GM21390 (cell line): ENCODE measurements around the gene TTC31.
"Not testable (repeated sequence)": the region's sequence is repeated elsewhere in the genome, so short reads cannot be mapped to it uniquely, and the experiment has no call there.

Source experiments
- ATAC-seq: cut with Tn5 transposase; IDR thresholded peaks from one replicate; pipeline ENCODE4 v1.9.1; 2021; ENCODE audit not compliant: unreplicated experiment

TTC31 gene

DNA sequence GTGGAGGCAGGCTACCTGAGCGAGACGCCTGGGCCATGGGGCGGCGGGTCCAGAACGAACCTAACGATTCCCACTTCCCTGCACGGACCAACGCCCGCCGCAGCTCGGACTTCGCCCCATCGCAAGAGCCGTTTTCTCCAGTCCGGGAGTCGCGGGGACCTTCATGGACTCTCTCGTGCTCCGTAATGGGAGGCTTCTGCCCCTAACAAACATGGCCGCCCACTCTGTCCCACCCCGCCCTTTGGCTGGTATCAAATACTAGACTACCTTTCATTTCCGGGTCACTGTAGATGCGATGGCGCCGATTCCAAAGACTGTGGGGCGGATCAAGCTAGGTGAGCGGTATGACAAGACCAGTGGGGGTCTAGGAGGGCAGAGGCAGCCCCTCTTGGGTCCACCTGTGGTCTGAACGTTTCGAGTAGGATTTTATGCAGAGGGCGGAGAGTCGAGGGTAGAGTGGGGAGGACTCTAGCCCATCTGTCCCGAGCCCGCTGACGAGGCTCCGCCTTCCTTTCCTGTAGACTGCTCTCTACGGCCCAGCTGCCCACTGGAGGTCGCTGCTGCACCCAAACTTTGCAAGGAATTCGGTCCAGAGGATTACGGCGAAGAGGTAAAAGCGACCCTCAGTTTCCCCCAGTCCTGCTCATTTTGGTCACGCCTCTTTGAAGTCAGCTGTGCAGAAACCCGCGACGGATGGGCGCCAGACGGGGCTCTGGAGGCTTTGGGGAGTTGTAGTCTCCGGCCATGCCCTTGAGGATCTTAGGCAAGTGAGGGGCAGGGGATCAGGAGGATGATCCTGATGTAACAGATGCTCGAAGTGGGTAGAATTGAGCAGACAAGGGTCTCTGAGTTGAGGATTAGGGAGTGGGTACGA, at the start of gene TTC31, which contains the start of gene CCDC142:
TSS of gene TTC31 (plus strand) at position 281 of the 874 bp plus-strand sequence. CDS start at position 296, 15 bp downstream.
TSS of gene CCDC142 (minus strand) at position 198 of the 874 bp plus-strand sequence. CDS start at position 37, 161 bp downstream.
- peak; percentile 88 for ATAC-seq

DNA sequence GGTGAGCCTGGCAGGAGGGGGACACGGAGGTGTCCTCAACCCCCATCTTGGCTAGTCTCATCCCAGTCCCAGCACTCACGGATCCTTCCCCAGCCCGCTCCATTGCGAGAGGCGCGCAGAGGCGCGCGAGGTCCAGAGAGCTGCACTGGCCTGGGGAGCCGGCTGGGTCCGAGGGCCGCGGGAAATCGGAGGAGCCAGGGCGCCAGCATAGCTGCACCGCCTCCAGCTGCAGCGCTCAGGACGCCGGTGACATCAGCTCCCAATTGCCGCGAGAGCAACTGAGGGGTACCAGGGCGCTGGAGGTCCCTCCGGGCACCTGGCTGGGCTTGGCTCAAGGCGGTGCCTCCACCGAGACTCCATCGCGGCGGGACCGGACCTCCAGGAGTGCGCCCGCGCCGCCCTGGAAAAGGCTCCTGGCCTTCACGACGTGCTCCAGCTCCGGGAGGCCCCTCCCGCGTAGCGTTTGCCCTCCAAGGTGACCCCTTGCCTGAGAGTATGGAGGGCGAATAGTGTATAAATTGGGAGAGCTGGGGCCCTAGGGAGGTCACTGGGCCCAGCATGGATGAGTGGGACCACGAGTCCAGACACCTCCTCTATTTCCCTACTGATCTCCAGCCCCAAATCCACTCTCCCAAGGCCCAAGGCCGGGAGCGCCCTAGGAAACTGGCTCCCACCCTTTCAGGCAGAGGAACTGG, 46.6 kb upstream of the TTC31 start:
- ATAC-seq, result no peak

DNA sequence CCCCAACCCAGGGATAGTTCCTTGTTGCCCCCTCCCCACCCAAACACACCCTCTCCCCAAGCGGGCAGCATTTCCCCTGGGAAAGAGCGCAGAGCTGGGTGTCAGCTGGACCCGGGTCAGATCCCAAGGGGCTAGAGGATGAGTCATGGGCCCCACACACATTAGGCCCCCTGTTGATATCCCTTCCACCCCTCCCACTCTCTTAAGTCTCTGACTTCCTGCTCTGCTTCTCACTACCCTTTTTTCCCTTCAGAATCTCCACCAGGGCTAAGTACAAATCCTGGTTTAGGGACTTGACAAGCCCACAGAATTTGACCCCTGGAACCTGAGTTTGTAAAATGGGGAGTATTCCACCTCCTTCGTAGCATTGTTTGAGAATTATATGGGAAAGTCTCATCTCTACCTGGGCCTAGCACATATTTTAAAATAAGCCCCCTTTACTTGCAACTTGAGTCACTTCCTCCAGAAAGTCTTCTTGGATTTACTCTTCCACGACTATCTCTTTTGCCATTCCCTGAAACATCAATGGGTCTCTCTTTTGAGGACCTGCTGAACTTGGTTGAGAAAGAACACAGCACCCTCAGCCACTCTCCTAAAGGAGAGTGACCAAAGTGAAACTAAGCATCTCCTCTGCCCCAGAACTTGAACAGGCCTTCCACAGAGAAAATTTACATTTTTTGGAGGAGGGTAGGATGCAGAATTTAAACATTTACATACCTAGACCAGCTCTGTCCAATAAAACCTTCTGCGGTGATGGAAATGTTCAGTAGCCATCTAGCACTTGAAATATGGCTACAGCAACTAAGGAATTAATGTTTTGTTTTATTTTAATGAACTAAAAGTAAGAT, 45.8 kb upstream of the TTC31 start:
- ATAC-seq, result no peak

DNA sequence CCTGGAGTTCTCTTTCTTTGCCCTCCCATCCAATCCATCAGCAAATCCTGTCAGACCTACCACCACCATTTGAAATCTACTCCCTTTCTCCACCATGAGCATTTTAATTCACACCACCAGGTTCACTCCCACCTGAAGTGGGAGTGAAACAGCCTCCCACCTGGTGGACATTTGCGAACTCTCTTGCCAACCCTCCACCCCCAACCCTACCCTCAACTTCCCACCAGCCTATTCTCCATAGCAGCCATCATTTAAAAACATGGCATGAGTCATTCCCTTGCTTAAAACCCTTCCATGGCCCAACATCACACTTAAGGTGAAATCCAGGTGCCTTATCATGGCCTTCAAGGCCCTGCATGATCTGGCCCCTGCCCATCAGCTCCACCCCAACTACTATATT, 44.6 kb upstream of the TTC31 start:
- ATAC-seq, result no peak

DNA sequence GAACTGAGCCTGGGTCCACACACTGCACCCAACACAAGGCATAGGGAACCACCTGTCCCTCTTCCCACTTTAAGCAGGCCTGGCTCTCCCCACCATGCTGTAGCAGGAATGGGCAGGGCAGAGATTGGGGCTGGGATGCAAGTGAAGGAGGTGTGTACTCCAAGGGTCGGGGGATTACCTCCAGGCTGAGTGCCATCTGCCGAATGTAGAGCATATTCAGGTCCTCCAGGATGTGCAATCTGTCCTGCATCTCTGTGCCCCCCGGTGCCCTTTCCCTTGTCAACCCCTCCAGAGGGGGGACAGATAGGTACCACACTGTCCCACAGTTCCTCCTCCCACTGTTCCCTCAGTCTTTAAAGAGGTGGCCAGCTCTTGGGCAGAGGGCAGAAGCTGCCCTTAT, 43.5 kb upstream of the TTC31 start:
- ATAC-seq, result no peak

DNA sequence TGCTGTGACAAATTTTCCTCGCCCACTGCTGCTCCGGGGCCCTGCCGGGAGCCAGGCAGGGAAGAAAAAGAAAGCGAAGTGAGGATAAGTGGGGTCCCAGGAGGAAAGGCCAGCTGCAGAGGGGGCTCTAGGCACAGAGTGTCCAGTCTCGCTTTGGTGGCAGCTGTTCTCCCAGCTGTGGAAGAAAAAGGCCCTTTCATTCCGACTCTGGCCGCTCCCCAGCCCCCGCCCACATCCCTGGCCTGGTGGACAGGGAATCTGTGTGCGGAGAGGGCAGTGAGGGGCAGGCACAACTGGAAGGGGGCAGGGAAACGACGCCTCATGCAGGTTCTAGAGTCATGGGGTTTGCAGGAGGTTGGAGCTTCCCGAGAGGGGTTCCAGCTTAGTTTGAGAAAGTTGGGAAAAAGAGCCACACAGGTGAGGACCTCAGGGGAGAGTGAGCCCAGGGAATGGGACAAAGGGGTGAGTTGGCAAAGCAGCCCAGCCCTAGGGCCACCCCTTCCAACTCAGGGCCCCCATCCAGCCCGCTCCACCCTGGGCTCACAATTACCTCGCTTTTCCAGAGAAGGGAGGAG, 43.0 kb upstream of the TTC31 start:
- ATAC-seq, result no peak

DNA sequence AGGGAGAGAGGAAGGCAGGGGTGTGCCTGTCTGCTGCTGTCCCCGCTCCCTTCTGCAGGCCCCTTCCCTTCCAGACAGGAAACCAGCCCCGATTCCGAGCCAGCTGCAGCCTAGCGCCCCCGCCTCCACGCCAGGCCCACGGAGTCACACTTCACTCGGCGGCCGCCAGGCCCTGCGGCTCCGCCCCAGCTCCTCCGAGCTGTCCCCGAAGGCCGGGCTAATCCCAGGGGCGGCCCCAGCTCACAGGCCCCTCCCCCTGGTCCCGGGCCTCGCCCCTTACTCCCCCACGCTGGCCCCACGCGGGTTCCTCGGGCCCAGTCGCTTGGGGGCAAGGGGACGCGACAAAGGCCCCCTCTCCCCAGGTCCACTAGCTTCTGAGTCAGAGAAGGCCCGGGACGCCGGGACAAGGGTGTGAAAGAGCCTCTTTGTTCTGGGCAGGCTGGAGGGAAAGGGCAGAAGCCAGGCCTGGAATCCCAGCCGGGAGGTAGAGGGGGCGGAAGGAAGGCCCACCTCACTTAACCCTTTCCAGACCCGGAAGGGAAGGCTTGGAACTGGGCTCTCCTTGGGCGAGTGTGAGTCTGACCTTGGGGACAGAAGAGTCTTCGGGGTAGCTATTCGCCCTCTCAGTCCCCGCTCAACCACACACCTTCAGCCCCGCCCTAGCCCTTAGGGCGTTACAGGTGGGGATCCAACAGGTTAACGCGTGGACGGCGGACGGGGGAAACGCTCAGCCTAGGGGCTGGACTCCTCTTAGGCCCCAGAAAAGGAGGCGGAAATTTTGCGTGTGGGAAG, 42.3 kb upstream of the TTC31 start:
- peak; percentile 93 for ATAC-seq

DNA sequence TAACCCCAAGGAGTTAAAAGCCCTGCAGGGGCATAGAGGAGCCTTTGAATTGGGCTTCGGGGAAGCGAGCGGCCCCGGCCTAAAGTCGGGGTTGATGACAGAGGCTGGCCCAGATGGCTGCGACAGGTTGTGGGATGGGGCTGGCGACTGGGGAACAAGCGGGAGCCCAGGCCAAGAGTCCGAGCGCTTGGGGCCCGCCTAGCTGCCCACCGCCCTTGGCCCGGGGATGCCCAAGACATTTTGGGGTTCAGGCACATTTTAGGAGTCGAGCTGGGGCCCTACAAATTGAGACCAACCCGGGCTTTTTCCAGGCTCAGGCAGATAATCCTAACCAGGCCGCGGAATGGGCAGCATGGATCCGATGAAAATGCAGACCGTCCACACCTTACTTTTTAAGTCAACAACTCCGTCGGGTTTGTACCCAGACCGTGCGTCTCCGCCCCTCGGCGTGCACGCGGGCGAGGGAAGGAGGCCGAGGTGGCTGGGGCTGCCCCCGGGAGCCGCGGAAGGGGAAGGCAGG, 41.7 kb upstream of the TTC31 start:
- ATAC-seq, result no peak

DNA sequence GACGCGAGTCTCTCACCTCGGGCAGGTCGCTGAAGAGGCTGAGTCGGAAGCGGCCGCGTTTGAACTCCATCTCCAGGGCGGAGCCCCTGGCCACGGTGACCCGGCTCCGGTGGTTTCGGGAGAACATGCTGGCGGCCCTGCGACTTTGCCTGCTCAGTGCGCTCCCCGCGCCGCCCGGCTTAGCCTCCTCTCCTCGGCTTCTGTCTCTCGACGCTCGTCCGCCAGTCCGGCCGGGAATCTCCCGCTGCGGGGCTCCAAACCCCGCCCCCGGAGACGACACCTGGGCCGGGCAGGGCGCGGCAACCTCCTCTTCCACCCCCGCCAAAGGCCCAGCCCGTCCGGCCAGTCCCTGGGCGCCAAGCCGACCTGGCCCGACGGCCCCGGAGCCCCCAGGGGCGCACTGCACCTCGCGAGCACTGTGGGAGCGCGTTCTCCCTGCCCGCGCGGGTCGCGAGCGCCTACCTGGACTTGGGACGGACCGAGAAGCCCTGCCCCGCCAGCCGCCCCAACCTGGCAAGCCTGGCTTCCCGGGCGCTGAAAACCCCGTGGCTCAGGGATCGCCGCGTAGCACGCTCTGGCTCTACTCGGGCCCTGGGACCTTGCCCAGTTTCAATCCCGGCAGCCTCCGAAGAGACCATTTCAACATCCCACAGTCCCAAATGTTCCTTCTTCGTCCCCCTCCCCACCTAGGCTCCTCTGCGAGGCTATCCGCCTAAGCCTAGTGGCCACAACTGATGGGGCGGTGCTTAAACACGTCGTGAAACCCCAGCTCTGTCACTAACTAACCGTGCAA, 41.0 kb upstream of the TTC31 start, which contains the start of gene RTKN:
TSS of gene RTKN (minus strand) at position 248 of the 793 bp plus-strand sequence. CDS start at position 127, 121 bp downstream.
- ATAC-seq, result no peak

DNA sequence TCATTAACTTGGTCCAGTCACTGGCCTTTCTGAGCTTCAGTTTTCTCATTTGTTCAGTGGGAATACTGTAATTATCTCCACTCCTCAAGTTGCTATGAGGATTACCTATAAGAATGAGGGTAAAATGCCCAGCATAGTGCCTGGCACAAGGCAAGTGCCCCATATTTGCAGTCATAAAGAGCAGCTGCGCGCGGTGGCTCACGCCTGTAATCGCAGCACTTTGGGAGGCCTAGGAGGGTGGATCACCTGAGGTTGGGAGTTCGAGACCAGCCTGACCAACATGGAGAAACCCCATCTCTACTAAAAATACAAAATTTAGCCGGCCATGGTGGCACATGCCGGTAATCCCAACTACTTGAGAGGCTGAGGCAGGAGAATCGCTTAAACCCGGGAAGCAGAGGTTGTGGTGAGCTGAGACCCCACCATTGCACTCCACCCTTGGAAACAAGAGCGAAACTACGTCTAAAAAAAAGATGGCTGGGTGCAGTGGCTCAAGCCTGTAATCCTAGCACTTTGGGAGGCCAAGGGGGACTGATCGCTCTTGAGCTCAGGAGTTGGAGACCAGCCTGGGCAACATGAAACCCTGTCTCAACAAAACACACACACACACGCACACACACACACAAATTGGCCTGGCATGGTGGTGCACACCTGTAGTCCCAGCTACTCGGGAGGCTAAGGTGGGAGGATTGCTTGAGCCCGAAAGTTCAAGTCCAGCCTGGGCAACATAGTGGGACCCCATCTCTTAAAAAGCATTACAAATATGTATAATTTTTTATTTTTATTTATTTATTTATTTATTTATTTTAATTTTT, 40.2 kb upstream of the TTC31 start:
- not testable (repeated sequence) for ATAC-seq

DNA sequence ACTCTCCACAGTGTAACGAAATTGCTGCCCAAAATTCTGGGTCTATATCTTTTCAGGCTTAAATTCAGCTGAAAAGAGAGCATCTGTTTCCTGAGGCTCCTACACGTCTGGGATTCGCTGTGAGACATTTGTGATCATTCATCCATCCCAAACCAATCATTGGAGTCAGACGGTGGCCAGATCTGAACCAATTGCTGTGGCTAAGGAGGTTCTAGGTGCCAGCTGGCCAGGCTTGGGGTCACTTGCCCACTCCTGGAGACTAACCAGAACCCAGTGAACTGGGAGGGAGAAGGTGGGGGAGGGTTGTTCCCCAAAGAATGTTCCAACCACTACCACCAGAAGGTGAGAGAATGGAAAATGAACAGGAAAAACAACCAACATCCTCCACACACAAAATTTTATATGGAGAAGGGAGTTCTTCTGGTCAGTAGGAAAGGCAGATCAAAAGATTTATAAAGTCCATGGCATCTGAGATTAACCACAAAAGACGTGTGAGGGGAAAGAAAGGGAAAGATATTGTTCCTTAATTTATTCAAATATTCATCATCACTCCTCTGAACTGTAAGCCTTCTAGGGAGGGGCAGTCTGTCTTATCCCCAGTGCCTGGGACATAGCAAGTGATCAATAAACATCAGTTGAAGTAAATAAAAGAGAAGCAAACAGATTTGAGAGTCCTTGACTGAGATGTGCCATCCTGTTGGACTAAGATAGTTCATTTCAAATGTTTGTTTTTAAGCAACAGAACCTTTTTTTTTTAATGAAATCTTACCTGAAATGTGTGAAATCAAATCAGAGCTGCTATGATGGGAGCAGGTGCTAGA, 38.2 kb upstream of the TTC31 start:
- no peak for ATAC-seq

DNA sequence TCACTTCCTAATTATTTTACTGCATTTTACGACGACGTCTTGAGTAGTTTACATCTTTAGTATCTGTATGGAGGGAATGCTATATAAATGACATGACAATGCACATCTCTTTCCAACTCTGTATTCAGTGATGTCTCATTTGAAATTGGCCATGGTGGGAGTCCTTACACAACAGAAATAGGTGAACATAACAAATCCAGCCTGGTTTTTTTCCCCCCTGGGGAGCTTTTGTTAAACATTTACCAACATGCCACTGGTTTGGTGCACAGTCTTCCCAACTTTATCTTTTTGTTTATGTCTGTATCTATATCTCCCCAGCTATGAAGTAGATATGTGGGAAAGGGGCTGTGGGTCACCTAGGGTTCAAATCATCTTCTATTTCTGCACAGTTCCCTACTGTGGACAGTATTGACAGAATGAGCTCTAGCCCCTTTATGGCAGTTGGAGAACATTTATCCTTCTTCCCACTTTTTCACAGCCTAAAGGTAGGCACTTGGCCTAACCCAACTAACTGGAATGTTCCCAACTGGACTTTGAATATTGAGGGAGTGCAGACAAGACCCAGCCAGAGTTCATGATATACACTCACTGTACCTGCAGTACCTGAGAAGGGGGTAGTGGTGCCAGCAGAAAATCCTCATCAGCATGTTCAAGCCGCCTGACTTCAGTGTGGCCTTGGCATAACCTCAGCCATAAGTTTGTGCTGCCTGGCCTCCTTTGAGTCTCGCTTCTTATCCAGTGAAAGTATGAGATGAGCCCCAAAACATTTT, 35.5 kb upstream of the TTC31 start:
- ATAC-seq, result no peak

DNA sequence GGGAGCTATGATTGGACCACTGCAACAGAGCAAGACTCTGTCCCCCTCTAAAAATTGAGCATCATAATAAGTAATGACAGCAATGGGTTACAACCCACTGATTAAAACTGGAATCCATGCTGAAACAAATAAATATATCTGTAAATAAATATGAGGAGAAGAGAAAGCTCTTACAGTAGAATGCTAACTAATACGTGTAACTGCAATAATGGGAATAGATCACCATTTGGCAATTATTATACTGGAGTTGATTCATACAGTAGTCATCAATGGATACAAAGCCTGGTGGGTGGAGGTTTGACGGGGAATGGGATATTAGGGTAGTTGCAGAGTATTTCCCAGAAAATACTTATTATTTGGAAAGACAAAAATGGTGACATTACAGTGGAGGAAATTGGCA, 34.1 kb upstream of the TTC31 start:
- ATAC-seq, result no peak

DNA sequence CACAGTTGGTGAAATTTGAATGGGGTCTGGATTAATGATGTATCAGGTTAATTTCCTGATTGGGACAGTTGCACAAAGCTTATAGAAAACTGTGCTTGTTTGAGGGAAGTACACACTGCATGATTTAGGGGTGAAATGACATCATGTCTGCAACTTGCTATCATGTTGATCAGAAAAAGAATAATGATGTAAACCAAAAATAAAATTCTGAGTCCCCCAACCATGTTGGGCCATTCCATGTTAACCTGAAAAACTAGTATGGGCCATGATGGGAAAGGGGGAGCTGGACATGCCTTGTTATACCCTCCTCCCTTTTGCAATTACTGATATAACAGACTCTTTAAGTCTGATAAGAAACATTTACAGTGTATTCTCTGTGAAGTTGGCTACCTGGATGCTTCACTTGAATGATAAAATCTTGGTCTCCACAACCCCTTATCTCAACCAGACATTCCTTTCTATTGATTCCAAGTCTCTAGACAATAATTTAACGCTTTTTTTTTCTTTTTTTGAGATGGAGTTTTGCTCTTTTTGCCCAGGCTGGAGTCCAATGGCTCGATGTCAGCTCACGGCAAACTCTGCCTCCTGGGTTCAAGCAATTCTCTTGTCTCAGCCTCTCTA, 32.2 kb upstream of the TTC31 start:
- ATAC-seq, result no peak

DNA sequence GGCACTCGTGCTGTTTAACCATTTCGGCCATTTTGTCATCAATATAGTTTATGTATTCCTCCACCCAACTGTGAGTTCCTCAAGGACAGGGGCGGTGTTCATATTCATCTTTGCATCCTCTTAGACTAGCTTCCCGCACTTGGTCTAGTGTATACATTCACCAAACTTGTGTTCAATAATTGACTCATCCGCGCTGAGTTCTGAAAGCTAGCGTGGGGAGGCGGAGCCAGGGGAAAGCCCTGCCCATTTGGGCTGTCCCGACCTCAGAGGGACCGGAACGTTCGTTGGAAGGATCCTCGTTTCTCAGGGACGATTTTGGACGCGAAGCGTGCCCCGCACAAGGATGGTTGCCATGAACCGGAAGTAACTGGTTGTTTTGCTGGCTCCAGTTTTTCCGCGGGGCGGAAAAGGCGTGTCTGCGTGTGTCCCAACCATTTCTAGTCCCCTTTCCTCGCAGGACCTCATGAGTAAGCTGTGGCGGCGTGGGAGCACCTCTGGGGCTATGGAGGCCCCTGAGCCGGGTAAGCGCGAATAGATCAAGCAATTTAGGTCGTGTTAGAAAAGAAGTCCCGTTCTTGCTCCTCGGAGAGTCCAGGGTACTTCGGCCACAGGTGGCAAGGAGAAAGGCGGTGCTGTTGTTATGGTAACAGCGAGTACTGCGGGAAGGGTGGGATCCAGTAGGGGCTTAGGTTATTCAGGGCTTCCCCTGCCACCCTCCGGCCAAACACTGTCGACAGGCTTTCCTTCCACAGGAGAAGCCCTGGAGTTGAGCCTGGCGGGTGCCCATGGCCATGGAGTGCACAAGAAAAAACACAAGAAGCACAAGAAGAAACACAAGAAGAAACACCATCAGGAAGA, 28.0 kb upstream of the TTC31 start, which contains the start of gene INO80B:
TSS of gene INO80B (plus strand) at position 434 of the 858 bp plus-strand sequence. CDS start at position 464, 30 bp downstream.
- ATAC-seq, result peak; percentile 39
